GM21360 (cell line): Measurements from ENCODE around the gene SPECC1L.

Source experiments
- ATAC-seq: cut with Tn5 transposase; IDR thresholded peaks from one replicate; pipeline ENCODE4 v1.9.1; 2021; ENCODE audit warnings: mild to moderate bottlenecking, moderate library complexity; ENCODE audit not compliant: unreplicated experiment

The SPECC1L gene

GRCh38 chr22:24437091-24437490 lies 166.5 kb downstream of the SPECC1L start:
- no peak for ATAC-seq

DNA sequence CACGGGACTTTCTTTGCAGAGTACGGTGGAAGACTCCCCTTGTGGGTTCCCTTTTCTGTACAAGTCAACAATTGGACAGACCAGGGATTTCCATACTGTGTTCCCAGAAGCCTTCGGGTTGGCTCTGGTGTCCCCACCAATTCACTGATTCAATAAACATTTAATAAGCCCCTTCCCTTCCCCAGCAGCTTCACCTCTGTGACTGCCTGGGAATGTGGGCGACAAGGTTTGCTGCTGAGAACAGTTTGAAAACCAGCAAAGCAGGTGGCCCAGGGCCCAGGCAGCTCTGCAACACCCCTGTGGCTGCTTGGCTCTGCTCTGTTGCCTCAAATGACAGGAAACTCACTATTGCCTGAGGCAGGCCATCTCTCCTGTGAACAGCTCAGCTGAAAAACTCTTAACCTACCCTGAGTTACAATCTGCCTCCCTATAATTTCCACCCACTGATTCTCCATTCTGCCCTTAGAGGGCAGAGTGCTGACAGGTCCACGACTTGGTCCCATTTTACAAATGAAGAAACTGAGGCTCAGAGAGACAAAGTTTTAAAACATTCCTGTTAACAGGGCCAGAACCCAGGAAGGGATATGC lies 167.2 kb downstream of the SPECC1L start:
- ATAC-seq: peak; percentile 28

- no peak for ATAC-seq
Measured at GRCh38 chr22:24440270-24440717, 169.7 kb downstream of the SPECC1L start.

GRCh38 chr22:24440718-24441405 lies 170.2 kb downstream of the SPECC1L start:
- no peak for ATAC-seq

GRCh38 chr22:24441406-24442351 lies 171.0 kb downstream of the SPECC1L start:
- no peak for ATAC-seq

GRCh38 chr22:24442352-24442744 lies 171.7 kb downstream of the SPECC1L start:
- ATAC-seq: no peak

DNA sequence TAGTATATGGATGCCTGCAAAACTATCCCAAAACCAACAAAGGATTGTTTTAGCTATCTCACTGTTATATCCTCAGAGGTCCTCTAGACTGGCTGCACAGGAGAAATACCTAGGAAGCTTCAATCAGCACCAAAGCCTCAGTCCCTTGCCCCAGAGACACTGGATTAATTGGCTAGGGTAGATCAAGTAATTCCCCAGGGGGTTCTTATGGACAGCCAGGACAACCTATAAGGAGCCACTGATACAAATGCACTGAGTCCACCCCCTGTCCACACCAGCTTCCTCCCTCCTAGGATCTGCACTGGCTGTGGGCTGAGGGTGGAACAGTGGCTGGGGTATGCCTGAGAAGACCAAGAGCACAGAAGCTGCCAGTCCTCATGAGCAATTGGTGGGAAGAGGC lies 173.0 kb downstream of the SPECC1L start:
- no peak for ATAC-seq

- ATAC-seq: no peak
Measured at GRCh38 chr22:24444251-24444650, 173.6 kb downstream of the SPECC1L start.

- ATAC-seq: no peak
Measured at GRCh38 chr22:24444729-24445466, 174.3 kb downstream of the SPECC1L start.

DNA sequence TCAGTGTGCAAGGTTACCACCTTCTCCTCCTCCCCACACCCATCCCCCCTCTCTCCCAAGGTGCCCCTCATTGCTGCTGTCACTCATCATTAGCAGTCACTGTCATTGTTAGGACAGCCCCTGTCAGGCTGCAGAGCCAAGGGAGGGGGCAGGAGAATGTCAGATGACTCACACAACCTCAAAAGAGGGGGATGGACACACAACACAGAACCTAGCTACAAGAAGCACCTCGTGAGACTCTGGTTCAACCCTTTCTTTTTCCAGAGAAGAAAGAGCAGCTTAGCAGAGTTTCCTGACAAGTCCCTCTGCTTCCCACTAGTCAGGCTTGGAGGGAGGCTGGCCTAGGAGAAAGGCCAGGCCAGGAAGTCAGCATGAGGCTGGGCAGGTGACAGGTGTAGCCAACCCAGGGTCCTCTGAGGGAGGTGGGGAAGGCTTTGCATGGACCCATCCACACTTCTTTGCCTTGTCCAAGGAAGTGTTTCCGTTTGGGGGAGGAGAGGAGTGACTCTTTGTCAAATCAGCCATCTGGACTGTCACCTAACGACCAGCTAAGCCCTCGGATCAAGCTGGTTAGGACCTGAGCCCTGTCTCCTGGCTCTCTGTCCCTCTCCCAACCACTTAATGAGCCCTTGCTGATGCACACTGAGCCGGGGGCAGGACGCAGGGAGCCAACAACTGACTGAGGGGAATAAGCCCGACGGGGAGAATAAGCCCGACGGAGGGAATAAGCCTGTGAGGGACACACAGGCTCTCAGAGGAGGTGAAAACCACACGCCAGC lies 175.0 kb downstream of the SPECC1L start:
- ATAC-seq: no peak

DNA sequence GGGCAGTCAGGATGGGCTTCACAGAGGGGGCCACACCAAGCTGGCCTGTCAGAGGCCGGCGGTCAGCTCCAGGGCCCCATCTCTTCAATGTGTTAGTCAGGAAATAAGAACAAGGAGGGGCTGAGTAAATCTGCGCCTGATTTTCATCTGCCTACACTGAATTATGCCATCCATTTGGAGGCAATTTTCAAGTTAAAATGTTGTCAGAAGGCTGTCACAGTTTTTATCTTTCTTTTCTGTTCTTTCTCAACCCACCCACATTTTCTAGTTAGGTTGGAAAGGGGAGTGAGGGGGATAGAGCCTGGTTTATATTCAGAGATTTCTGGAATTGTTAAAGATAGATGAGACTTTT lies 175.6 kb downstream of the SPECC1L start:
- ATAC-seq: no peak

- ATAC-seq: no peak
Measured at GRCh38 chr22:24450610-24451009, 180.0 kb downstream of the SPECC1L start.

GRCh38 chr22:24451162-24451561 lies 180.5 kb downstream of the SPECC1L start:
- ATAC-seq: no peak

GRCh38 chr22:24453853-24454252 lies 183.2 kb downstream of the SPECC1L start:
- ATAC-seq: no peak

DNA sequence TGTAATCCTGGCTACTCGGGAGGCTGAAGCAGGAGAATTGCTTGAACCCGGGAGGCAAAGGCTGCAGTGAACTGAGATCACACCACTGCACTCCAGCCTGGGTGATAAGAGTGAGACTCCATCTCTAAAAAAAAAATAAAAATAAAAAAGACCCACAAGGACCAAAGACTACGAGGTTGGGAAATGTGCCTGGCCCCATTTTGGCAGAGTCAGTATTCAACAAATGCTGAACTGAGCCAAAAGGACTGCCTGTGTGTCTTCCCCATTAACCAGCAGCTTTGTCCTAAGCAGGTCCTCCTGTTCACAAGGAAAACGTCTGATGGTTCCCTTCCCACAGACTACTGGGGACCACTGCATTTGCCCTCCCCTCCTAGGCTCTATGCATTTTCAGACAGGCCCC lies 184.4 kb downstream of the SPECC1L start:
- ATAC-seq: no peak

DNA sequence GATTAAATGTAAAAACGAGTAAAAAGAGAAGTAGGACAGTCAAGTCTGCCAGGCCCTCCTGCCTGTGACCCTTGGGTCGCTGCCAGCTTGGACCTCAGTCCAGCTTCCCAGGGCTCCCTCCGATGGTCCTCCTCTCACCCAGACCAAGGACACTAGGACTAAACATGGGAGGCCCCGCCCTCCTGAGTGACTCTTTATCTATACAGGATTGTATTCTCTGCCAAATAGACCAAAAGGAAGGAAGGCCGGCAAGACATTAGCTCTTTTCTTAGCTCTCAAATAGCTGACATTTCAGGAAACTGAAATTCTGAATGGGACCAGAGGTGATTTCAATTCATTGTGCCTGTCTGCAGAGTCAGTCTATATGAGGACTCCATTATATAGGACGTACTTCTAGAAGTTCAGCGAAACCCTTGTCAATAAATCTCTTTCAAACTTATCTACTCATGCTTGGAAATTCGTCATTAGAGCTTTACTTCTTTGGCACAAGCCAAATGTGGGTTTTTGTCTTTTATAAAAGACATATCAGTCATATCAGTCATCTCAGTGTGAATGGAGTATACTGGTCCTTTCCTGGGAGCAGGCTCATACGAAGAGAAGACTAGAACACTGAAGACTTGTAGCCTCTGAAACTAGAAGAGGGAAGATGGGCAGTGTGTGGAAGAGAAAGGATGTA lies 185.3 kb downstream of the SPECC1L start:
- ATAC-seq: no peak

- ATAC-seq: no peak
Measured at GRCh38 chr22:24457894-24458420, 187.3 kb downstream of the SPECC1L start.

- no peak for ATAC-seq
Measured at GRCh38 chr22:24459911-24460310, 189.3 kb downstream of the SPECC1L start.

- ATAC-seq: no peak
Measured at GRCh38 chr22:24460418-24461089, 189.9 kb downstream of the SPECC1L start.
